Osteoblast (primary cell): ENCODE data around the gene EFHC1. TPM values are rescaled to one million over a fixed set of nuclear protein-coding genes. Genes with fewer than 3 reads are reported as not detected.
A peak's percentile ranks its signal among the peaks of the same experiment; 100 is the strongest.

Source experiments
- DNase-seq: peaks from one replicate; pipeline ENCODE4 v3.0.0; 2011; ENCODE audit warnings: low spot score, mixed read lengths; ENCODE audit not compliant: insufficient read length; ENCODE audit errors: missing footprints
- H2AFZ ChIP-seq: 2 replicates; pipeline ENCODE4 v1.6.0; 2011; ENCODE audit warnings: mild to moderate bottlenecking, low read length
- H3K27ac ChIP-seq: 2 replicates; pipeline ENCODE4 v1.5.1; 2011; ENCODE audit warnings: mild to moderate bottlenecking, low read depth, low read length, moderate library complexity
- H3K27me3 ChIP-seq: 2 replicates; pipeline ENCODE4 v1.6.0; 2012; ENCODE audit warnings: mild to moderate bottlenecking, control low read depth, inconsistent platforms, low read length, moderate library complexity; ENCODE audit not compliant: insufficient read depth
- H3K36me3 ChIP-seq: 2 replicates; pipeline ENCODE4 v1.5.1; 2011; ENCODE audit warnings: mild to moderate bottlenecking, low read length, control low read depth, moderate library complexity; ENCODE audit not compliant: insufficient read depth
- H3K4me1 ChIP-seq: 2 replicates; pipeline ENCODE4 v1.5.1; 2011; ENCODE audit warnings: mild to moderate bottlenecking, low read length, control low read depth, moderate library complexity; ENCODE audit not compliant: insufficient read depth
- H3K4me2 ChIP-seq: 2 replicates; pipeline ENCODE4 v1.6.0; 2011; ENCODE audit warnings: mild to moderate bottlenecking, low read length; ENCODE audit not compliant: insufficient read depth
- H3K4me3 ChIP-seq: fragments of 200-600 bp; sonication (generic); 3 replicates; pipeline ENCODE4 v1.5.1; 2012; ENCODE audit warnings: mild to moderate bottlenecking, low read length, inconsistent platforms; ENCODE audit not compliant: insufficient read depth
- H3K79me2 ChIP-seq: 2 replicates; pipeline ENCODE4 v1.6.0; 2012; ENCODE audit warnings: mild to moderate bottlenecking, low read length, control low read depth, inconsistent platforms; ENCODE audit not compliant: insufficient read depth
- H3K9me3 ChIP-seq: 2 replicates; pipeline ENCODE4 v1.5.1; 2011; ENCODE audit warnings: low read depth, low read length, control low read depth
- H4K20me1 ChIP-seq: 2 replicates; pipeline ENCODE4 v1.6.0; 2012; ENCODE audit warnings: mild to moderate bottlenecking, low read length, control low read depth; ENCODE audit not compliant: insufficient read depth
- CTCF ChIP-seq: IDR thresholded peaks from 2 replicates; pipeline ENCODE4 v1.5.1; 2011; ENCODE audit warnings: mild to moderate bottlenecking, low read depth, low read length, moderate library complexity; ENCODE audit errors: extremely low read depth
- total RNA-seq: library from RNA; depleted of rRNA; stranded (reverse); fragments of >200 nt; gene quantifications from 2 replicates; pipeline ENCODE4 v1.2.3, GENCODE V29; 2012

Gene EFHC1
- 31.1 and 31.2 TPM in 2 replicates for total RNA-seq

GRCh38 chr6:52419809-52420667, at the start of gene EFHC1:
Gene EFHC1 (plus strand): TSS chr6:52420342. CDS start chr6:52420411, 69 bp downstream.
- H3K27me3 ChIP-seq = no peaks in the 10 kb centered on the region
- peaks cover 22% of the 10 kb centered on the region for H3K79me2 ChIP-seq
- peak within 1 kb of the TSS; percentile 86 for H2AFZ ChIP-seq
- H3K4me1 ChIP-seq = peaks cover 65% of the 10 kb centered on the region
- H3K9me3 ChIP-seq = no peaks in the 10 kb centered on the region
- DNase-seq = peak; percentile 93
- H4K20me1 ChIP-seq = no peaks in the 10 kb centered on the region
- TF ChIP-seq CTCF = no peak
- H3K36me3 ChIP-seq = no peaks in the 10 kb centered on the region
- H3K27ac ChIP-seq = peak within 1 kb of the TSS; percentile 98
- peak within 1 kb of the TSS; percentile 87 for H3K4me3 ChIP-seq
- H3K4me2 ChIP-seq = peak within 1 kb of the TSS; percentile 99

- H4K20me1 ChIP-seq = no peaks in the 10 kb centered on the region
- H3K27me3 ChIP-seq = no peaks in the 10 kb centered on the region
- no peak for DNase-seq
- no peak overlapping the region for H3K27ac ChIP-seq
- H3K79me2 ChIP-seq = no peaks in the 10 kb centered on the region
- no peak overlapping the region for H2AFZ ChIP-seq
- no peak for TF ChIP-seq CTCF
- no peaks in the 10 kb centered on the region for H3K9me3 ChIP-seq
- H3K4me3 ChIP-seq = no peak overlapping the region
- H3K36me3 ChIP-seq = no peaks in the 10 kb centered on the region
- no peak overlapping the region for H3K4me2 ChIP-seq
- no peaks in the 10 kb centered on the region for H3K4me1 ChIP-seq
Observed at GRCh38 chr6:52371656-52372191, 48.4 kb upstream of the EFHC1 start.

GRCh38 chr6:52373151-52373690, 46.9 kb upstream of the EFHC1 start:
- H2AFZ ChIP-seq = no peak overlapping the region
- H3K27ac ChIP-seq = no peak overlapping the region
- DNase-seq = no peak
- H3K79me2 ChIP-seq = no peaks in the 10 kb centered on the region
- no peaks in the 10 kb centered on the region for H3K27me3 ChIP-seq
- H3K4me2 ChIP-seq = no peak overlapping the region
- H3K9me3 ChIP-seq = no peaks in the 10 kb centered on the region
- TF ChIP-seq CTCF = no peak
- no peak overlapping the region for H3K4me3 ChIP-seq
- peaks cover 3% of the 10 kb centered on the region for H3K4me1 ChIP-seq
- no peaks in the 10 kb centered on the region for H4K20me1 ChIP-seq
- no peaks in the 10 kb centered on the region for H3K36me3 ChIP-seq

- Histone ChIP-seq H3K27ac (no peak overlapping the region), H3K4me3 (no peak overlapping the region), H4K20me1 (no peaks in the 10 kb centered on the region), H3K4me1 (peaks cover 3% of the 10 kb centered on the region), H3K9me3 (no peaks in the 10 kb centered on the region), H3K79me2 (no peaks in the 10 kb centered on the region), H3K4me2 (no peak overlapping the region), H2AFZ (no peak overlapping the region), H3K27me3 (no peaks in the 10 kb centered on the region), H3K36me3 (no peaks in the 10 kb centered on the region)
- no peak for TF ChIP-seq CTCF
- DNase-seq = no peak
Observed at GRCh38 chr6:52374247-52374646, 45.9 kb upstream of the EFHC1 start.
